ENCODE measurements around the gene AQP1.

AQP1 gene

GRCh38 chr7:30884881-30885280 lies 26.8 kb upstream of the AQP1 start:
- no peak for DNase-seq (ENCODE audit: low read depth, low spot score)

DNA sequence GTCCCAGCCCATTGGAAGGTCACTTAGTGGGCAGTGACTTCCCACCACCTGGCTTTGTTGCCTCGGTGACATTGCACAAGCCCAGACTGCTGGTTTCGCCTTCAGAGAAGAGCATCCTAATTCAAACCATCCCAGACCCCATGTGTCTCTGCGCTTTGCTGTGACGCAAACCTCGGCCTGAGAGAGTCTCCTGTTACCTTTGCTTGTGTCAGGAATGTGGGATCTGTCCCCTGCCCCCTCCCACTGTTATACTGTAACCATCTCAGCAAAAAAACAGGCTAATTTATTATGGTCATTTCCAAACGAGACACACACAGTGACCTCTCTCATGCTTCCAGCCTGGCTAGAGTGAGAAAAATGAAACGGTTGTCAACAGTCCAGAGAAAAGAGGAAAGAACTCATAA lies 25.0 kb upstream of the AQP1 start:
- DNase-seq (ENCODE audit: low read depth, low spot score), result peak; percentile 72

- no peak for DNase-seq (ENCODE audit: low read depth, low spot score)
Observed at GRCh38 chr7:30887464-30887872, 24.2 kb upstream of the AQP1 start.

- no peak for DNase-seq (ENCODE audit: low read depth, low spot score)
Observed at GRCh38 chr7:30888747-30889146, 22.9 kb upstream of the AQP1 start.

DNA sequence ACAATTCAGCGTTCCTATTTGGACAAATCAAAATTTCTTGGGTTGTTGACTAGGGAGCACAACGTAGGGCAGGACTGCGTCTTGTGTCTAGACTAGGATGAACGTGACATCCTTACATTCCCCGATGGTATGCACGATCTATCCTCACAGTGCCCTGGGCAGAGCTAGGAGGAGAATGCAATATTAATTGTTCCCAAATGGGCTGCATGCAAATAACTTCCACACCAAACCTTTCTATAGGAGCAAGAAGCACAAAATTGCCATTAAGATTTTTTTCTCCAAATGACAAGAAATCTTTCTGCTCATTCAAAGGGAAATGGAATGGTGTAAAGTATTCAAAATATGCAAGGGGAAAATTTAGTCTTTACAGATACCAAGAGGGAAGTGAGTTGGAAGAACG lies 21.4 kb upstream of the AQP1 start:
- DNase-seq (ENCODE audit: low read depth, low spot score), result no peak

GRCh38 chr7:30893357-30893756 lies 18.3 kb upstream of the AQP1 start:
- DNase-seq (ENCODE audit: low read depth, low spot score), result peak; percentile 80

DNA sequence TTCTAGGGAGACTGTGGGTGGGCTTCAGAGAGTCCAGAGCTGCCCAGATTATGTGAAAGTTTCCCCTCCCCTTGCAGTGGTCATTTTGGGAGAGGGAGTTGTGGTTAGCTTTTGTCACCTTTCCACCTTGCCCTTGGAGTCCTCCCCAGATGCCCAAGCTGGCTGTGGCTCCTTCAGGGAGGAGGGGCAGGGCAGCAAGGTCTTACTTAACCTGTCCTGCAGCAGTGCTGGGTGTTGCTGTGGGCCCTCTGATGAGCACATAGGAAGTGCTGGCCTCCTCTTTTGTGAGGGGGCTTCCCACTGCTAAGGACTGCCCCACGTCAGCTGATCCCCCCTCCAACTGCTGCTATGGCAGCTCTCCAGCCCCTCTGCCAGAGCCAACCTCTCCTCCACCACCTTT lies 17.6 kb upstream of the AQP1 start:
- no peak for DNase-seq (ENCODE audit: low read depth, low spot score)

- no peak for DNase-seq (ENCODE audit: low read depth, low spot score)
Observed at GRCh38 chr7:30894866-30895605, 16.6 kb upstream of the AQP1 start.

GRCh38 chr7:30896036-30896435 lies 15.6 kb upstream of the AQP1 start:
- no peak for DNase-seq (ENCODE audit: low read depth, low spot score)

DNA sequence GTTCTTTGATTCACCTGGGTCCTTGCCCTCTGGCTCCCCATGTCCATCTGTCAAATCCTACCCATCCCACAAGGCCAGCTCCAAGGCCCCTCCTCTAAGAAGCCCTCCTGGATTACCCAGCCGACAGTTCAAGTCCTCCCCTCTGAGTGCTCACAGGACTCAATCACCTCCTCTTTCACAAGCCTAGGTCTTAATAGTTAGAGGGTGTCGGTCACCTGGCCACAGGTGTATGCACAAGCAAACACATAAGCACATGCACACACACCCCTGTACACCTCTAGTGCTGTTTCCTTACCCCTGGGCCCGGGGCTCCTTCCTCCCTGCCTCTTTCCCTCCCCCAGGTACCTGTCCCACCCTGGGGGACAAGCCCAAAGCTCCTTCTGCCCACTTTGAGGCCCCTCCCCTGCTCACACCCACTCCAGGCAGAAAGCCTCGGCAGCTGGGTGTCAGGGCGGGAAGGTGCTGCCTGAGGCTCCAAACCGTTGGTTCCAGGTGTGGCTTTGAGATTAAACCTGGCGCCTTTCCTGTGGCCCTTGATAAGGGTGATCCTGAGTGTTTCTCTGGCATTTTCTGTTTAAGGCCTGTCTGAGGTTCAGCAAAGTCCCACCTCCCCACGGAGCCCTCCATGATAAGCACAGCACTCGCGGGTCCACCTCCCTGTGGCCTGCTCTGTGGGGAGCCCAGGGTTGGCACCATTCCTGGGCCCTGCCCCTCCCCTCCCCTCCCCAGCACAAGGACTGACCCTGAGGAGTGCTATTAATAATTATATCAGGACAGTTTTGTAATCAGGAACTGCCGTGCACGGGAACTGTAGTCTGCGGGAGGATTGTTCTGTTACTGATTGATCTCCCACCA lies 14.6 kb upstream of the AQP1 start:
- no peak for DNase-seq (ENCODE audit: low read depth, low spot score)

DNA sequence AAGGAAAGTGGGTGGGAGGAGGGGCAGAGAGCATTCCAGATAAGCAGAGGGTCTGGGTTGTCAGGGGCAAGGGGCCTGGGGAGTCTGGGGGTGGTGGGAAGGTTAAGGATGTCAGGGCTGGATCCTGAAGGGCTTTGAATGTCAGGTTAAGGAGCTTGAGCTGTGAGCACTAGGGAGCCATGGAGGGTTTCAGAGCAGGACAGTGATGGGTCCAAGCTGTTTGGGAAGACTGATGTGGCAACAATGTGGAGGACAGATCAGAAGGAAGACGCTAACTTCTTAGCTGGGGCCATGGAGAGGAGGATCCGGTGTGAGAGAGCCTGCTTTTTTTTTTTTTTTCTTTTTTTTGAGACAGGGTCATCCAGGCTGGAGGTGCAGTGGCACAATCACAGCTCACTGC lies 13.9 kb upstream of the AQP1 start:
- DNase-seq (ENCODE audit: low read depth, low spot score), result no peak

GRCh38 chr7:30898411-30898810 lies 13.2 kb upstream of the AQP1 start:
- DNase-seq (ENCODE audit: low read depth, low spot score), result no peak

- DNase-seq (ENCODE audit: low read depth, low spot score), result no peak
Observed at GRCh38 chr7:30899066-30899465, 12.6 kb upstream of the AQP1 start.

- DNase-seq (ENCODE audit: low read depth, low spot score), result no peak
Observed at GRCh38 chr7:30899630-30900029, 12.0 kb upstream of the AQP1 start.

DNA sequence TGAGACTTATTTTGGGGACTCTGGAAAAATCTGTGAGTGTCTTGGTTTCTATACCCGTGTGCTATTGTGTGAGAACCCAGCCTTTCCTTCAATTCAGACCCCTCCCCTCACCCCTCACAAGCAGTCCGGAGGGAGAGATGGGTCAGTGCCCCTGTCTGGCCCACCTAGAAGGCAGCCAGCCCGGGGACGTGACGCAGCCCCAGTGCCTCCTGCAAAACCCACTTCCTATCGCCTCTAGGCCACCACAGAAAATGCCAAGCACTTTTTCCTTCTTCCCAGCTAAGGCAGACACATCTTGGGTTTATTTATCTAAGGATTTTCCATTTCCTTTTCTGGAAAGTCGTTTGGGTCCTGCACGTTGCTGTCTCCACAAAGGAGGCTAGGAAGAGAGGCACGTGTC lies 11.6 kb upstream of the AQP1 start:
- DNase-seq (ENCODE audit: low read depth, low spot score), result no peak

- DNase-seq (ENCODE audit: low read depth, low spot score), result no peak
Observed at GRCh38 chr7:30900803-30901362, 10.8 kb upstream of the AQP1 start.

GRCh38 chr7:30901856-30902255 lies 9.8 kb upstream of the AQP1 start:
- DNase-seq (ENCODE audit: low read depth, low spot score), result no peak

DNA sequence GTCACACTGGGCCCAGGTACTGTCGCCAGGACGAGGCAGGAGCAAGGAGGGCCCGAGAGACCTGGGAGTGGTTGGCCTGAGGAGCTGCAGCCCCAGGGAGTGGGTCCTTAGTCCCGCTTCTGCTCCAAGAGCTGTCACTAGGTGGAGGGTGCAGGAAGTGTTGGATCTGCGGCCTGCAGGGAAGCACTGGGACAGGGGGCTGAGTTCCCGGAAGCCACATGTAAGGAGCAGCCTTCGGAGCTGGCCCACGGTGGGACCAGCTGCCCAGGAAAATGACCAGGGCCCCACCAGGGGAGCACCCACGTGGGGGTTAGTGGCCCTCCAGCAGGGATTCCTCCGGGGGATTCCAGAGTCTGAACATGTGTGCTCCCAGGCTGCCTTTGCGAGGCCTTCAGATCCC lies 9.2 kb upstream of the AQP1 start:
- no peak for DNase-seq (ENCODE audit: low read depth, low spot score)

GRCh38 chr7:30903146-30903545 lies 8.5 kb upstream of the AQP1 start:
- DNase-seq (ENCODE audit: low read depth, low spot score), result no peak

DNA sequence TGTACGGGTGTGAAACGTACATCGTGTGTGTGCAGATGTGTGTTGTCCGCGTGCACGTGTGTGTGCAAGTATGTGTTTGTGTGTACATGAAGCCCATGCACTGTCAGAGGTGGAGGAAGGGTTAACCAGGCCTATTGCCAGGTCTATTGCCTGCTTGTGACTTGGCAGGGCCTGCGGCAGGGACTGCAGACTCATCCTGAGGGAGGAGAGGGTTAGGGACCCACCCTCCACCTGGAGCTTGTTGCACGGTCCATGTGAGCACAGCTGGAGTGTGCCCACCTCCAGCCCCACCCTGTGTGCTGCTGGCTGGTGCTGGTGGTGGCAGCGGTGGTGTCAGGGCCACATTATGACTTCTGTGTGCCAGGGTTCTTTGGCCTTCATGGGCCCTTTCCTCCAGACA lies 7.1 kb upstream of the AQP1 start:
- no peak for DNase-seq (ENCODE audit: low read depth, low spot score)

DNA sequence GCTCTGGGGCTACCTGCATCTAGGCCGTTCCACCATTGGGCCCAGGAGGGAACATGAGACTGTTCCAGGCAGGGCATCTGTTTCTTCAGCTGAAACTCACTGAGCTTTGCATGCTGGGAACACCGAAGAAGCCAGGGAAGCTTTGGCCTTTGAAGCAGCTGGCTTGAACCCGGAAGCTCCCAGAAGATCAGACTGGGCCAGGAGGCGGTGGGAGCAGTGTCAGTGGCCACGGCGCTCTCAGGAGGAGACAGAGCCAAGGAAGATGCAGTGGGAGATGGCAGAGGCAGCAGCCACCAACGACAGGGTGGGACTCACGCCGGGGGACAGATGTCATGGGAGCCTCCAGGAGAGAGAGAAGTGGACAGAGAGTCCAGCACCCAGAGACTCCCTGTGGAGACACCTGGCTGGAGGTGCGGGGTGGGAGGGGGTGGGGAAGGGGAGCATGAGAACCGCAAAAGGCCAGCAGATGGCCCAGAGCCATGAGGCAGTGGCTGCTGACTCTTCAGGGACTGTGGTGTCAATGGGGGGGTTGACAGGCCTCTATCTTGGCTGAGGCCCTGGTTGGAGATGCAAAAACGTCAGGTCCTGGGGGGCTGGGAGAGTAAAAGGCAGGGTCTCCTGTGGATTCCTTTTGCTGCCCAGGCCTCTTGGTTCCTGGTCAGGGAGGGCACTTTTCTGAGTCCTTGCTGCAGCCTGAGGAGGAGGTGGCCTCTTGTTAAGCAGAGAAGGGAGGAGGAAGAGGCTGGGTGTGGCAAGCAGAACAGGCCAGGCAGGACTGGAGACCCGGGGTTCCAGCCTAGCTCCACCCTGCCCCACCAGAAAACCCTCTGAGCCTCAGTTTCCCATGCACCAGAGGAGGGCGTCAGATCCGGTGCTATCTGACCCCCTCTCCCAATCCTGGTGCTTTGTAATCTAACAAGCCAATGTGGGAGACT lies 6.3 kb upstream of the AQP1 start:
- no peak for DNase-seq (ENCODE audit: low read depth, low spot score)

DNA sequence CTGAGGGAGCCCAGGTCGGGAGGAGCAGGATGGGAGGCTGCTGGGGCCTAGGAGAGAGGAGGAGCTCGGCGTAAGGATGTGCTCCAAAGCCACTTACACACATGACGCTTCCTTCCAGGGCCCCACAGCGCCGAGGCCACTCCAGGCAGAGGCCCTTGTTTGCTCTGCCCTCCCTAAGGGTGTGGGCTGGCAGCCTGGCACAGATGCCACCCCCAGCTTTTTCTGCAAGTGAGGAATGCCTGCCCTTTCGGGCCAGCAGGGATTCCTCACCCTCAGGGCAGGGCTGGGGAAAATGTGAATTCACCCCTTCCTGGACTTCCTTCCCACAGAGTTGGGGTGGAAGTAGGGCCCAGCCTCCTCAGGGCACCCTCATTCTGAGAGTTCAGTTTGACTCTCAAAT lies 5.6 kb upstream of the AQP1 start:
- DNase-seq (ENCODE audit: low read depth, low spot score), result no peak
